ENCODE measurements around the gene SLAIN1. TPM values are rescaled to one million over a fixed set of nuclear protein-coding genes. Genes with fewer than 3 reads are reported as not detected.

The SLAIN1 gene
- total and polyA plus RNA-seq, 2 donors (not counting 3 experiments of a cell fraction or from before 2014, with no cell fraction given) = 4.1 to 4.3 TPM

DNA sequence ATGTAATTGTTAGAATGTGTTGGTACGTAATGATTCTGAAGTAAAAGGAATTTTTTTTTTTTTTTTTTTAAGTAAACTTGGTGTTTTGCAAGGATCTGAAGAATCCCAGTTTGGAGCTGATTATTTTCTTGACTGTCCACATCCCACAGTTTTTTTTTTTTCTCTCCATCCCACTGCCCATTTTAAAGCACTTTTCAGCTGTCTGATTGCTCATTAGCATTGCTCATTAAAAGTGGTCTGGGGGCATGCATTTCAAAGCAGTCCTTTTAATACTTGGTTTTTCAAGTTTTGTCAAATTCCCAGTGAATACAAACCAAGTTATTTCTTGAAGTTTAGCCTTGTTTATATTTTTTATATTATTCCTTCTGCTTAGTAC lies 44.1 kb downstream of the SLAIN1 start:
- no peaks in the 10 kb centered on the region for H3K9me3 ChIP-seq (replicated peaks; ENCODE audit: control insufficient read depth, insufficient read depth, low read length)
- intact Hi-C loops (cut with micrococcal nuclease) = no loop called here
- CTCF ChIA-PET = interaction anchor here (0.7 kb wide), 1 partner anchor 26 kb away, joined by 3 read pairs; no protein-coding TSS in a partner anchor
- dilution Hi-C loops (cut with MboI; ENCODE audit: extremely low pct_ligation_motif_present, low sequenced_read_pairs) = no loop called here
- no peaks in the 10 kb centered on the region for H3K27me3 ChIP-seq (ENCODE audit: control insufficient read depth in 2 of 2, insufficient read depth in 2 of 2, low read length in 2 of 2)
- H3K9ac ChIP-seq (replicated peaks; ENCODE audit: extremely low read depth, insufficient read depth, low read length) = no peak overlapping the region
- no peaks in the 10 kb centered on the region for H3K36me3 ChIP-seq (ENCODE audit: control insufficient read depth in 2 of 2, extremely low read depth in 1 of 2, insufficient read depth in 2 of 2, low read length in 2 of 2)
- no peaks in the 10 kb centered on the region for H3K9me1 ChIP-seq (replicated peaks; ENCODE audit: control insufficient read depth, extremely low read depth, insufficient read depth, low read length)
- TF ChIP-seq JUN (IDR thresholded peaks at IDR 0.05; ENCODE audit: borderline replicate concordance, insufficient read depth, insufficient read length, low read depth) = no peak
- TF ChIP-seq, protein P1, sequence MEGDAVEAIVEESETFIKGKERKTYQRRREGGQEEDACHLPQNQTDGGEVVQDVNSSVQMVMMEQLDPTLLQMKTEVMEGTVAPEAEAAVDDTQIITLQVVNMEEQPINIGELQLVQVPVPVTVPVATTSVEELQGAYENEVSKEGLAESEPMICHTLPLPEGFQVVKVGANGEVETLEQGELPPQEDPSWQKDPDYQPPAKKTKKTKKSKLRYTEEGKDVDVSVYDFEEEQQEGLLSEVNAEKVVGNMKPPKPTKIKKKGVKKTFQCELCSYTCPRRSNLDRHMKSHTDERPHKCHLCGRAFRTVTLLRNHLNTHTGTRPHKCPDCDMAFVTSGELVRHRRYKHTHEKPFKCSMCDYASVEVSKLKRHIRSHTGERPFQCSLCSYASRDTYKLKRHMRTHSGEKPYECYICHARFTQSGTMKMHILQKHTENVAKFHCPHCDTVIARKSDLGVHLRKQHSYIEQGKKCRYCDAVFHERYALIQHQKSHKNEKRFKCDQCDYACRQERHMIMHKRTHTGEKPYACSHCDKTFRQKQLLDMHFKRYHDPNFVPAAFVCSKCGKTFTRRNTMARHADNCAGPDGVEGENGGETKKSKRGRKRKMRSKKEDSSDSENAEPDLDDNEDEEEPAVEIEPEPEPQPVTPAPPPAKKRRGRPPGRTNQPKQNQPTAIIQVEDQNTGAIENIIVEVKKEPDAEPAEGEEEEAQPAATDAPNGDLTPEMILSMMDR (IDR thresholded peaks at IDR 0.05; ENCODE audit: extremely low read depth in 1 of 2, insufficient read depth in 1 of 2, low read depth in 1 of 2, low read length in 2 of 2) = no peak
- no peak for TF ChIP-seq GATA2 (IDR thresholded peaks at IDR 0.05; ENCODE audit: insufficient read depth, insufficient read length, low read depth, low read length)
- TF ChIP-seq, protein P2, sequence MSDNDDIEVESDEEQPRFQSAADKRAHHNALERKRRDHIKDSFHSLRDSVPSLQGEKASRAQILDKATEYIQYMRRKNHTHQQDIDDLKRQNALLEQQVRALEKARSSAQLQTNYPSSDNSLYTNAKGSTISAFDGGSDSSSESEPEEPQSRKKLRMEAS (IDR thresholded peaks at IDR 0.05; ENCODE audit: insufficient read depth, insufficient read length) = no peak
- no peak overlapping the region for H3K4me2 ChIP-seq (ENCODE audit: insufficient read depth, low read length)
- DNase-seq (ENCODE audit: low read depth, low spot score) = no peak
- no peaks in the 10 kb centered on the region for H3K4me1 ChIP-seq (ENCODE audit: control insufficient read depth, extremely low read depth, insufficient read depth, low read length)
- POLR2A ChIA-PET = no interaction called here
- no peak overlapping the region for H3K4me3 ChIP-seq (replicated peaks in 1 of 3; ENCODE audit: insufficient read depth in 1 of 3, low read depth in 1 of 3, low read length in 3 of 3)
- BruUV-seq (replicated peaks) = no TSS peak
- no peaks in the 10 kb centered on the region for H4K20me1 ChIP-seq (replicated peaks; ENCODE audit: control insufficient read depth, extremely low read depth, insufficient read depth, low read length)
- no peak for FAIRE-seq
- H2AFZ ChIP-seq (ENCODE audit: low read depth, low read length) = no peak overlapping the region
- H3K27ac ChIP-seq (ENCODE audit: insufficient read depth, low read depth, low read length) = no peak overlapping the region
- H3K79me2 ChIP-seq (ENCODE audit: control insufficient read depth, insufficient read depth, low read length) = no peaks in the 10 kb centered on the region

GRCh38 chr13:77742801-77743200 lies 45.3 kb downstream of the SLAIN1 start:
- Histone ChIP-seq H3K79me2 (ENCODE audit: control insufficient read depth, insufficient read depth, low read length) (no peaks in the 10 kb centered on the region), H2AFZ (ENCODE audit: low read depth, low read length) (no peak overlapping the region), H3K4me3 (replicated peaks in 1 of 3; ENCODE audit: insufficient read depth in 1 of 3, low read depth in 1 of 3, low read length in 3 of 3) (no peak overlapping the region), H3K4me2 (ENCODE audit: insufficient read depth, low read length) (no peak overlapping the region), H3K27ac (ENCODE audit: insufficient read depth, low read depth, low read length) (no peak overlapping the region), H3K9ac (replicated peaks; ENCODE audit: extremely low read depth, insufficient read depth, low read length) (no peak overlapping the region), H3K27me3 (ENCODE audit: control insufficient read depth in 2 of 2, insufficient read depth in 2 of 2, low read length in 2 of 2) (no peaks in the 10 kb centered on the region), H3K9me3 (replicated peaks; ENCODE audit: control insufficient read depth, insufficient read depth, low read length) (no peaks in the 10 kb centered on the region), H3K9me1 (replicated peaks; ENCODE audit: control insufficient read depth, extremely low read depth, insufficient read depth, low read length) (no peaks in the 10 kb centered on the region), H4K20me1 (replicated peaks; ENCODE audit: control insufficient read depth, extremely low read depth, insufficient read depth, low read length) (no peaks in the 10 kb centered on the region), H3K36me3 (ENCODE audit: control insufficient read depth in 2 of 2, extremely low read depth in 1 of 2, insufficient read depth in 2 of 2, low read length in 2 of 2) (no peaks in the 10 kb centered on the region), H3K4me1 (ENCODE audit: control insufficient read depth, extremely low read depth, insufficient read depth, low read length) (no peaks in the 10 kb centered on the region)
- CTCF ChIA-PET = no interaction called here
- intact Hi-C loops (cut with micrococcal nuclease) = no loop called here
- dilution Hi-C loops (cut with MboI; ENCODE audit: extremely low pct_ligation_motif_present, low sequenced_read_pairs) = no loop called here
- TF ChIP-seq POLR2AphosphoS5 (IDR thresholded peaks at IDR 0.05; ENCODE audit: insufficient read depth, low read depth, low read length) (no peak), POLR2A (IDR thresholded peaks at IDR 0.05; ENCODE audit: low read depth, low read length) (no peak), FOS (IDR thresholded peaks at IDR 0.05; ENCODE audit: borderline replicate concordance, insufficient read depth, low read length) (no peak), MYC (IDR thresholded peaks at IDR 0.05; ENCODE audit: low read depth, low read length) (no peak), GATA2 (IDR thresholded peaks at IDR 0.05; ENCODE audit: insufficient read depth, insufficient read length, low read depth, low read length) (no peak), EZH2 (IDR thresholded peaks at IDR 0.05; ENCODE audit: borderline replicate concordance, low read depth, low read length, severe bottlenecking) (no peak), JUN (IDR thresholded peaks at IDR 0.05; ENCODE audit: borderline replicate concordance, insufficient read depth, insufficient read length, low read depth) (no peak)
- TF ChIP-seq, protein P2 (IDR thresholded peaks at IDR 0.05; ENCODE audit: insufficient read depth, insufficient read length) = no peak
- TF ChIP-seq, protein P1 (IDR thresholded peaks at IDR 0.05; ENCODE audit: extremely low read depth in 1 of 2, insufficient read depth in 1 of 2, low read depth in 1 of 2, low read length in 2 of 2) = no peak
- no peak for FAIRE-seq
- DNase-seq (ENCODE audit: low read depth, low spot score) = no peak
- POLR2A ChIA-PET = no interaction called here
- BruUV-seq (replicated peaks) = no TSS peak
